ENCODE data around the gene CORO1C. TPM values are rescaled to one million over a fixed set of nuclear protein-coding genes. Genes with fewer than 3 reads are reported as not detected.
"Not testable (repeated sequence)": the region's sequence is repeated elsewhere in the genome, so short reads cannot be mapped to it uniquely, and the experiment has no call there.

CORO1C gene
- total RNA-seq, 6 experiments from 2014 or later = 36.6 to 100 (median 57.5) TPM

DNA sequence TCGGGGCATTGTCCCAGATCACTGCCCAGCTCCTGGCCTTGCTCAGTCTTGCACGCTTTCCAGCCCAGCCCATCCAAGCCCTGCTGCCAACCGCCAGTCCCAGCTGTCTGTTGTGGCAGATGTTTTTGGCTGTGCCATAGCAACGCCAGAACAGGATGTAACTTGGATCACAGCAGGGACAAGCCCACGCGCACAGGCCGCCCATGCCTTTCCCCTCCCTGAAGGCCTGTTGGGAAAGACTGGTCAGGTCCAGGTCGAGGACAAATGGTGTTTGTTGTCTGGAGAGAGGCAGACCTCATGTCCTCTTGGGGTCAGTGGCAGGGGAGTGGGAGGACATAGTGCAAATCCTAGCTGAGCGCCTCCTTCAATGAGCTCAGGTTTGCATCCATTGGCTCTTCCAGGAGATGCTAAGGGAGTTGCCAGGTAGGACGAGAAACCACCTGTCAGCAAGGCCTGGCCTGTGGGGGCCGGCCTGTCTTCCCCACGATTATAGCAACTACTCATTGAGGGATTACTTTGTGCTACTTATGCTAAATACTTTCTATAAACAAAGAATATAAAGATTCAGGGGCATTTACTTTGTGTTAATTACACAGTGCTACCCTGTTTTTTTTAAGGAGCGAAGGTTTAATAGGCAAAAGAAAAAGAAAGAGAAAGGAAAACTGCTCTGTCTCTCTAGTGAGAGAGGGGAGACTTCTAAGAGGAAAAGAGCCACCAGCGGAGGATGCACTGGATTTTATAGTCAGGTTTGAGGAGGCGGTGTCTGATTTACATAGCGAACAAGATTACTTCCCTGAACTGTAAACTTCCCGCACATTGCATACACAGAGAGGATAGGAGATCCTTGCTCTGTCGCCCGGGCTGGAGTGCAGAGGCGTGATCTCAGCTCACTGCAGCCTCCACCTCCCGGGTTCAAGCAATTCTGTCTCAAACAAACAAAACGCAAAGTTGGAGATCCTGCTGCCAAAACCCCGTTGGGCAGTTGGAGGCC is 42.8 kb upstream of the CORO1C start:
- Histone ChIP-seq H3K27me3 (no peaks in the 10 kb centered on the region), H3K9me3 (no peaks in the 10 kb centered on the region), H3K27ac (peak overlapping the region; percentile 24 to 63 (median 38)), H3K4me3 (no peak overlapping the region), H3K4me1 (peaks cover 0 to 14% (median 6%) of the 10 kb centered on the region in 4 donors), H3K36me3 (no peaks in the 10 kb centered on the region)
- intact Hi-C loops (cut with DNase I) = no loop called here
- peak; percentile 89 to 94 (median 93) for ATAC-seq
- no peak for TF ChIP-seq CTCF (IDR thresholded peaks at IDR 0.05)
- no peak for TF ChIP-seq POLR2A (IDR thresholded peaks at IDR 0.05)
- peak; percentile 82 to 86 (median 85) for DNase-seq
- 33% methylated on average over 12 of the region's 23 CpGs for WGBS (ENCODE audit: insufficient coverage, low coverage, low lambda C conversion rate, missing lambda C conversion rate)

DNA sequence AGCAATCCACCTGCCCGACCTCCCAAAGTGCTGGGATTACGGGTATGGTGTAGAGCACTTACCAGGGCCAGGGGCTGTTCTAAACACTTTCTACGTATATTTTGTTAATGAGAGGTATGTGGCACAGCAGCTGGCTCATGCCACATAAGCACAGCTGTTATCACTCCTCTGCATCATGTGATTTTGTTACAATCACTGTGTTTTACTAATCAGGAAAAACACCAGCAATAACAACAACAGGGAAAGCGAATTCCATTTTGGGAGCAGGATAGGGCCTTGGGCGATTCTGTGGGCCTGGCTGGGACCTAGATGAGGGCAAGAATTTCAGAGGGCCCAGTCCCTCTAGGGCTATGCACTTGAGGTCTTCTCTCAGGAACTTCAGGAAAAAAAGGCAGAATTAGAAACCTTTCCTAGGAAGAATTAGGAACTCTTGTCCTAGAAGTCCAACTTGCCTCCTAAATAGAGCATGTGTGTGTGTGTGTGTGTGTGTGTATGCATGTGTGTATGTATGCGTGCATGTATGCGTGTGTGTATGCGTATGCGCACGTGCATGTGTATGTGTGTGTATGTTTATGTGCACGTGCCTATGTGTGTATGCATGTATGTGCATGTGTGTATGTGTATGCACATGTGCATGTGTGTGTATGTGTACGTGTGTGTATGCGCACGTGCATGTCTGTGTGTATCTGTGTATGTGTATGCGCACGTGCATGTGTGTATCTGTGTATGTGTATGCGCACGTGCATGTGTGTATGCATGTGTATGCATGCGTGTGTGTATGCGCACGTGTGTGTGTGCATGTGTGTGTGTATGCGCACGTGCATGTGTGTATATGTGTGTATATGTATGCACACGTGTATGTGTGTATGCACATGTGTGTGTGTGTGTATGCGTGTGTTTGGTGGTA is 41.8 kb upstream of the CORO1C start:
- Histone ChIP-seq H3K4me1 (peaks cover 0 to 15% (median 10%) of the 10 kb centered on the region in 4 donors), H3K27me3 (no peaks in the 10 kb centered on the region), H3K27ac (no peak overlapping the region), H3K9me3 (no peaks in the 10 kb centered on the region), H3K36me3 (no peaks in the 10 kb centered on the region), H3K4me3 (no peak overlapping the region)
- no peak for DNase-seq
- intact Hi-C loops (cut with DNase I) = no loop called here
- 77% methylated on average over 22 of the region's 25 CpGs for WGBS (ENCODE audit: insufficient coverage, low coverage, low lambda C conversion rate, missing lambda C conversion rate)
- TF ChIP-seq POLR2A (IDR thresholded peaks at IDR 0.05) (no peak), CTCF (IDR thresholded peaks at IDR 0.05) (no peak)
- ATAC-seq = no peak

GRCh38 chr12:108772247-108772646 is 40.9 kb upstream of the CORO1C start:
- no CpG with 5 or more reads among the region's 2 CpGs for WGBS (ENCODE audit: insufficient coverage, low coverage, low lambda C conversion rate, missing lambda C conversion rate)
- no peak overlapping the region for H3K4me3 ChIP-seq
- H3K9me3 ChIP-seq = no peaks in the 10 kb centered on the region
- no peak overlapping the region for H3K27ac ChIP-seq
- peaks cover 0 to 15% (median 10%) of the 10 kb centered on the region in 4 donors for H3K4me1 ChIP-seq
- no peaks in the 10 kb centered on the region for H3K36me3 ChIP-seq
- no peaks in the 10 kb centered on the region for H3K27me3 ChIP-seq
- DNase-seq (no peak), ATAC-seq (no peak)
- intact Hi-C loops (cut with DNase I) = no loop called here
- TF ChIP-seq POLR2A (IDR thresholded peaks at IDR 0.05) (no peak), CTCF (IDR thresholded peaks at IDR 0.05) (no peak)

DNA sequence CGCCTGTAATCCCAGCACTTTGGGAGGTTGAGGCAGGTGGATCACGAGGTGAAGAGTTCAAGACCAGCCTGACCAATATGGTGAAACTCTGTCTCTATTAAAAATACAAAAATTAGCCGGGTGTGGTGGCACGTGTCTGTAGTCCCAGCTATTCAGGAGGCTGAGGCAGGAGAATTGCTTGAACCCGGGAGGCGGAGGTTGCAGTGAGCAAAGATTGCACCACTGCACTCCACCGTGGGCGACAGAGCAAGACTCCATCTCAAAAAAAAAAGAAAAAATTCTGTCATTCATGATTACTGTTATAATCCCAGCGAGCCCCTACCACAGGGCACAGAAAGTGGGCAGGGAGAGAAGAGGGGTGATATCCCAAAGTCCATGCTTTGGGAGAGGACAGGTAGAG is 40.5 kb upstream of the CORO1C start:
- H3K9me3 ChIP-seq; intact Hi-C loops (cut with DNase I); DNase-seq; H3K27me3 ChIP-seq; H3K36me3 ChIP-seq; H3K4me3 ChIP-seq; ATAC-seq; H3K27ac ChIP-seq: not testable (repeated sequence)
- peaks cover 0 to 15% (median 10%) of the 10 kb centered on the region in 4 donors for H3K4me1 ChIP-seq
- 86% methylated on average over 9 of the region's 9 CpGs for WGBS (ENCODE audit: insufficient coverage, low coverage, low lambda C conversion rate, missing lambda C conversion rate)

All from right lobe of liver (tissue), 6 donors.